ENCODE data around the gene IMPDH2.
A peak's percentile ranks its signal among the peaks of the same experiment; 100 is the strongest.
"Not testable (repeated sequence)": the region's sequence is repeated elsewhere in the genome, so short reads cannot be mapped to it uniquely, and the experiment has no call there.

The IMPDH2 gene

DNA sequence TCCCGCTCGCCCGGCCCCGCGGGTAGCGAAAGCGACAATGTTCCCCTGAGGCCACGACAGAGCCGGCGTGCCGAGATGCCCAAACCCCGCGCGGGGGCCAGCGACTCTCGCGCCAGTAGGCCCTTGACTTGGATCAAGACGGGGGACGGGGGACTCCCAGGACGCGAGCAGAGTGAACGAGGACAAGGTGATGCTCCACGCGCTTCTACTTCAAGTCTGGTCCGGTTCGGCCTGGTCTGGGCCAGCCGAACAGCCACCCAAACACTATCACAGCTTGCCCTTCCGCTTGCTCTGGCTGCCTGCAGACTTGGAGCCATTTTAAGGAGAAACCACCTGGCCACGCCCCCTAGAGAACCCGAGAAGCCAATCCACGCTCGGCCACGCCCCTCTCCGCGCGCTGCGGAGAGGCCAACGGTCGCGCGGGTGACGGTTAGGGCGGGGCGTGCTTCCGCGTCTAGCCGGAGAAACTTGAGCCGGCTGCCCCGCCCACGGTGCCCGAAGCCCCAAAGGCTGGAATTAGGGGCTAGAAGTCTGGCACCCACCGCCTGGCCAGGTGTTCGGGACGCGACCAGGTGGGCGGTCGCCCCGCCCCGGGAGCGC is 7.9 kb downstream of the IMPDH2 start:
- peak; percentile 98 for DNase-seq (ENCODE audit: low spot score)

DNA sequence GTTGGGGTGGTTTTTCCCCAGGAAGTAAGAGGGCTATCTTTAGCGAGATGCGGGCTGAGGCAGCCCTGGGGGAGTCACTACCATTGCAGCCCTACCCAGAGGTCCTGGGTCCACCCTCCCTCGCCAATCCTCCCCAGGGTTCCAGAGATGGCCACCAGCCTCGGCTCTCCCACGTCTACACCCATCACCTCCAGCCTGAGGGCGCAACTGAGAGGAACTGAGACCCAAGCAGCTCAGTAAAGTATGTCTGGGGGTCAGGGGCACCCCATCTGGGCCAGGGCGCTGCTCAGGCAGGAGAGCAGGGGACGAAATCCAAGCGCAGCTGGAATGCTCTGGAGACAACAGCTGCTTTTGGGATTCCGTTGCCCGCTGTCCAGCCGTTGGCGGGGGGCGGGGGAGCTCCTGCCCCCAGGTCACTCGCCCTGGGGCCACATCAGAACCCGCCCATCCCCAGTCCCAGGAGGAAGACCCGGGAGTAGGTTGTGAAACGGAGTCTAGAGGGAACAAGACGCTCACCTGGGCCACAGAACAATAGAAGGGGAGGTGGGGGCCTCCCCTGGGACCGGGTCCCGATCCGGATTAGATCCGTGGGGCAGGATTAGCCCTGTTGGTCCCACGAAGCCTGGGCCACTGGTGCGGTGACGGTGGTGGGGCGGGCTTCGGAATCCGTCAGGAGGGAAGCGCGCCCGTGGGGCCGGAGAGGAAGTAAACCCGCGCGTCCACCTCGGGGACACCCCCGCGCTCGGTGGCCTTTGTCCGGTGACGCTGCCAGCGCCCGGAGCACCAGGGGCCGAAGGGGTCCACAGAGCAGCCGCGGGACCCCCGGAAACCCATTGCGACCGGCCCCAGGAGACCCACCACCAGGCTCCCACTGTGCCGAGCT is 8.6 kb downstream of the IMPDH2 start:
- DNase-seq (ENCODE audit: low spot score), result peak; percentile 26

DNA sequence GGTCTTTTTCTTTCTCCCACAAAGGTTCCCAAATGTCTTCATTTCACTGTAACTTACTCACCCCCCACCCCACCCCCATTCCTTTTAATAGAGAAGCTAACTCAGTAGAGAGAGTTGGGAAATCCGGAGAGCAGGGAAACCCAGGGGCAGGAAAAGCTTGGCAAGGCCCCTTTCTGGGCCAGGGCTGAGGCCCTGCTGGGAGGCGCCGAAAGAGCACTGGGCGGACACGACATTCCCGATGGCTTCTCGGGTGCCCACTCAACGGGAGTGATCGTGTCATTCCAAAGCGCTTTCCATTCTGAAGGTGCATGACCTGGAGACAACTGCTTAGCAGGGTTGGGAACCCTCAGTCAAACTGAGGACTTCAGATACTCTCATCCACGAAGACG is 9.3 kb downstream of the IMPDH2 start:
- no peak for DNase-seq (ENCODE audit: low spot score)

GRCh38 chr3:49018707-49019006 is 10.5 kb downstream of the IMPDH2 start:
- no peak for DNase-seq (ENCODE audit: low spot score)

- peak; percentile 73 for DNase-seq (ENCODE audit: low spot score)
Measured at GRCh38 chr3:49017971-49018706, 11.1 kb downstream of the IMPDH2 start, which contains the start of gene DALRD3. Gene DALRD3 (minus strand): TSS chr3:49018580. CDS start chr3:49018564, 16 bp downstream.

DNA sequence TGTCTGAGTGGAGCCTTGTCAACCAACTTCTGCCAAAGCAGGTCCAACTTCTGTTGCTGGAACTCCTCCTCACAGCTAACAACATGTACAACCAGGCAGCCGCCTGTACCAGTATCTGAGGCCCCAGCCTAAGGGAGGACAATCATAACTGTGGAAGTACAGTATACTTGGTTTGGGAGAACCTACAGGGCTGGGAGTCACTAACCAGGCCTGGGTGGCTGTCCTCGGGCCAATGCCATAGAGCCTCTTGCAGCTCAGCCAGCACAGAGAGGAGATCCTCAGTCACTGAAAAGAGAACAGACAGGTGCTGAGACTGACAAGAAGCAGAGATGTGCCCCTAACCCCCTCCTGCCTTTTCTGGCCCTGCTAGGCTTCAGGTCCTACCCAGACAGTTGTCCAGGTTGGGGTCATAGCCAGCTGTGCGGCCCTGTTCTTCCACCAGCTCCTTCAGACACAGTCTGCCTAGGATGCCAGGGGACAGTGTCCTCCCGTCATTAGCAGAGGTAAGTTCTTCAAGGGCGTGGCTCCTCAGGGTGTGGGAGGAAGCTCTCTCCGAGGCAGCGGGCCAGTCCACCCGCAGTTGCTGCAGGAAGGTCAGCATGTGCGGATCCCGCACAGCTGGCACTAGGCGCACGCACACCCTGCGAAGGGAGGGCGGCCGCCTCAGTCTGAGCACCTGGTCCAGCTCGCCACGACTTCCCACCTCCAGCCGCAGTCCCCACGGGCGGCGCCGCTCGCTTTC is 11.8 kb downstream of the IMPDH2 start:
- no peak for DNase-seq (ENCODE audit: low spot score)

DNA sequence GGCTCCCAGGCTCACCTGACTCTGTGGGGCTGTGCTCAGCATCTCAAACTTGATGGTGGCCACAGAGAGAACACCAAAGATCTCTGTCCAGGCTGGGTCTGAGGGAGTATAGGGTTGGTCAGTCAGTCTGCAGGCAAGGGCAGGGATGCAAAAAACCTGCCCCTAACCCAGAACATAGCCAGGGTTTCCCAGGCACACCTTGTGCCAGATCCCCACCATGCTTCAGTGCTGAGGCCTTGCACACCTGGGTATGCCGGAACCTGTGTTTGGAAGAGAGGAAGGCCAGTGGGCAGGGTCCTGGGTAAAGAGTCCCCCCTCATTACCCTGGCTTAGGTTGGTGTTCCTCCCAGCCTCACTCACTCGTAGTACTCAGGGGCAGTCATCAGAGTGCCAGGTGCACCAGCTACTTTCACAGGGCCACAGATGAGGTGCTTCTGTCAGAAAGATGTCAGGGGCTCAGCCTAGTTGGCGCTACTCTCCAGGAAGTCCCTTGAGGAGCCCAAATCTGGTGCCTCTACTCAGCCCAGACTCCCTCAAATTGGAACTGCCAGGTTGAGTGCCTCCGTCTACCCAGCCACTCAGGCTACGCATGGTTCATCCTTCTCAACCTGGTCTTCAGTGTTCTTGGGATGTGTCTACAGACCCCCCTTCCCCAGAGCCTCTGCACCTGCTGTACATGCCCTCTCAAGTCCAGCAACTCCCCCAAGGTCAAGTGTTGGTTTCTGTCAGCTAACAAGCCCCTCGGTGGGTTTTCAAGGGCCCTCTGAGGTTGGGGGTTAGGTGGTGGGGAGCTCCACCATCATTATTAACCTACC is 12.6 kb downstream of the IMPDH2 start:
- no peak for DNase-seq (ENCODE audit: low spot score)

DNA sequence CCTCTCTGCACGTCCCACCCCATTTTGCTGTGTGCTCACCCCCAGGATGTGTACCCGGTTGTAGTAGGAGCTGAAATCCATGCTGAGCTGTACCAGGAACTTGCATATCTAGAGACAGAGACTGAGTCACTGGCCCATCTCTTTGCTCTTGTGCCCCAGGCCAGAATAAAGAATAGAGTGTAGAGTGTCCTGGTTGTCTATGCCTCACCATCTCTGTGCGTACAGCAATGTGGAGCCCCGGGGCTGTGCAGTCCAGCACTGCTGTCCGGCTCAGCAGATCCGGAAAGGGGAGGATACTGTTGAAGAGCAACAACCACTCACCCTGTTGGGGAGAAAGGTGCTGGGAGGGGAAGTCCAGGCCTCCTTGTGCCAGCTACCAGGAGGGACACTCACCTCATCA is 13.4 kb downstream of the IMPDH2 start:
- DNase-seq (ENCODE audit: low spot score), result no peak

GRCh38 chr3:49015072-49015471 is 14.1 kb downstream of the IMPDH2 start:
- DNase-seq (ENCODE audit: low spot score), result no peak

- DNase-seq (ENCODE audit: low spot score), result peak; percentile 30
Measured at GRCh38 chr3:49013738-49014660, 15.2 kb downstream of the IMPDH2 start.

DNA sequence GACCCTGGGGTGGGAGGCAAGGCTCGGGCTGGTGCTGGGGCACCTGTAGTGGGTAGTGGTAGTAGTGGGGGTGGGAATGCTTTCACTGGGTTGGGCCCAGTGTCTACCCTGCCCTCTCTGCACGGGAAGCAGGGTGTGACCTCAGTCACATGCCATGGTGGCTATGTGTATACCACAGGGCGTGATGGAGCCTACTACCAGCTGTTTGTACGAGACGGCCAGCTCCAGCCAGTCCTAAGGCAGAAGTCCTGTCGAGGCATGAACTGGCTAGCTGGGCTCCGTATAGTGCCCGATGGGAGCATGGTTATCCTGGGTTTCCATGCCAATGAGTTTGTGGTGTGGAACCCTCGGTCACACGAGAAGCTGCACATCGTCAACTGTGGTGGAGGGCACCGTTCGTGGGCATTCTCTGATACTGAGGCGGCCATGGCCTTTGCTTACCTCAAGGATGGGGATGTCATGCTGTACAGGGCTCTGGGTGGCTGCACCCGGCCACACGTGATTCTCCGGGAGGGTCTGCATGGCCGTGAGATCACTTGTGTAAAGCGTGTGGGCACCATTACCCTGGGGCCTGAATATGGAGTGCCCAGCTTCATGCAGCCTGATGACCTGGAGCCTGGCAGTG is 16.0 kb downstream of the IMPDH2 start:
- no peak for DNase-seq (ENCODE audit: low spot score)

GRCh38 chr3:49012441-49013017 is 16.7 kb downstream of the IMPDH2 start:
- no peak for DNase-seq (ENCODE audit: low spot score)

- DNase-seq (ENCODE audit: low spot score), result no peak
Measured at GRCh38 chr3:49009396-49009795, 19.8 kb downstream of the IMPDH2 start.

- not testable (repeated sequence) for DNase-seq (ENCODE audit: low spot score)
Measured at GRCh38 chr3:49008627-49009026, 20.6 kb downstream of the IMPDH2 start.

GRCh38 chr3:49007771-49008528 is 21.2 kb downstream of the IMPDH2 start:
- peak; percentile 95 for DNase-seq (ENCODE audit: low spot score)

- DNase-seq (ENCODE audit: low spot score), result peak; percentile 97
Measured at GRCh38 chr3:49007068-49007770, 22.0 kb downstream of the IMPDH2 start, which contains the start of gene WDR6. Gene WDR6 (plus strand): TSS chr3:49007391. CDS start chr3:49007432, 41 bp downstream.

GRCh38 chr3:49006408-49007067 is 22.7 kb downstream of the IMPDH2 start:
- DNase-seq (ENCODE audit: low spot score), result peak; percentile 60

Measured in AG20443 (cell line).